ENCODE data around the gene AXIN1.
"Not testable (repeated sequence)": the region's sequence is repeated elsewhere in the genome, so short reads cannot be mapped to it uniquely, and the experiment has no call there.

Gene AXIN1

GRCh38 chr16:352547-353403, at the start of gene AXIN1:
Gene AXIN1, minus strand, starts transcription at chr16:352723. Its CDS starts 5,698 bp downstream, at chr16:347025.
- DNase-seq (ENCODE audit: low read depth) = peak; percentile 100

- DNase-seq (ENCODE audit: low read depth) = peak; percentile 94
Measured at GRCh38 chr16:401468-402348, 49.2 kb upstream of the AXIN1 start, which contains the start of gene DECR2. Gene DECR2, plus strand, starts transcription at chr16:401885. Its CDS starts 79 bp downstream, at chr16:401964.

- no peak for DNase-seq (ENCODE audit: low read depth)
Measured at GRCh38 chr16:400061-400591, 47.6 kb upstream of the AXIN1 start.

GRCh38 chr16:399340-400019, 47.0 kb upstream of the AXIN1 start:
- DNase-seq (ENCODE audit: low read depth) = no peak

GRCh38 chr16:398561-399339, 46.2 kb upstream of the AXIN1 start:
- DNase-seq (ENCODE audit: low read depth) = no peak

- no peak for DNase-seq (ENCODE audit: low read depth)
Measured at GRCh38 chr16:397736-398332, 45.3 kb upstream of the AXIN1 start.

GRCh38 chr16:397135-397661, 44.7 kb upstream of the AXIN1 start, which contains the start of gene NME4:
Gene NME4, plus strand, starts transcription at chr16:397199. Its CDS starts 24 bp downstream, at chr16:397223.
- DNase-seq (ENCODE audit: low read depth) = no peak

GRCh38 chr16:396605-397004, 44.1 kb upstream of the AXIN1 start:
- DNase-seq (ENCODE audit: low read depth) = no peak

- DNase-seq (ENCODE audit: low read depth) = no peak
Measured at GRCh38 chr16:396199-396598, 43.7 kb upstream of the AXIN1 start.

- no peak for DNase-seq (ENCODE audit: low read depth)
Measured at GRCh38 chr16:392450-393030, 40.0 kb upstream of the AXIN1 start.

GRCh38 chr16:391885-392335, 39.4 kb upstream of the AXIN1 start:
- DNase-seq (ENCODE audit: low read depth) = peak; percentile 29

- no peak for DNase-seq (ENCODE audit: low read depth)
Measured at GRCh38 chr16:389352-389751, 36.8 kb upstream of the AXIN1 start.

GRCh38 chr16:387761-388666, 35.5 kb upstream of the AXIN1 start:
- not testable (repeated sequence) for DNase-seq (ENCODE audit: low read depth)

- no peak for DNase-seq (ENCODE audit: low read depth)
Measured at GRCh38 chr16:386641-387156, 34.2 kb upstream of the AXIN1 start.

GRCh38 chr16:383326-384051, 31.0 kb upstream of the AXIN1 start:
- peak; percentile 59 for DNase-seq (ENCODE audit: low read depth)

- DNase-seq (ENCODE audit: low read depth) = peak; percentile 56
Measured at GRCh38 chr16:381789-382717, 29.5 kb upstream of the AXIN1 start, which contains the start of gene PGAP6. Gene PGAP6, minus strand, starts transcription at chr16:381978. Its CDS starts 157 bp downstream, at chr16:381821.

Measured in T-helper 22 cell (primary cell).